SJSA1 (cell line): ENCODE results near the gene CELF5. TPM values are rescaled to one million over a fixed set of nuclear protein-coding genes. Genes with fewer than 3 reads are reported as not detected.
"Not testable (repeated sequence)": the region's sequence is repeated elsewhere in the genome, so short reads cannot be mapped to it uniquely, and the experiment has no call there.

Experiments used
- DNase-seq, 2 experiments: peaks; one replicate each; pipeline ENCODE4 v3.0.0-alpha.2; 2015 to 2020; ENCODE audit warnings: low spot score in 2 of 2, low read depth in 1 of 2
- H3K27ac ChIP-seq: fragments of 250-450 bp; sonication (Bioruptor Pico); 2 replicates; pipeline ENCODE4 v1.5.1; 2020; ENCODE audit warnings: mild to moderate bottlenecking, moderate library complexity
- H3K27me3 ChIP-seq: fragments of 250-450 bp; sonication (Bioruptor Pico); replicated peaks from 2 replicates; pipeline ENCODE4 v1.5.1; 2020; ENCODE audit warnings: mild to moderate bottlenecking, moderate library complexity
- H3K36me3 ChIP-seq: fragments of 250-450 bp; sonication (Bioruptor Pico); 2 replicates; pipeline ENCODE4 v1.5.1; 2020; ENCODE audit warnings: mild to moderate bottlenecking
- H3K4me1 ChIP-seq: fragments of 250-450 bp; sonication (Bioruptor Pico); replicated peaks from 2 replicates; pipeline ENCODE4 v1.6.1; 2021; ENCODE audit warnings: mild to moderate bottlenecking
- H3K4me3 ChIP-seq: fragments of 250-450 bp; sonication (Bioruptor Pico); 2 replicates; pipeline ENCODE4 v1.5.1; 2020; ENCODE audit warnings: mild to moderate bottlenecking
- H3K9me3 ChIP-seq: fragments of 250-450 bp; sonication (Bioruptor Pico); replicated peaks from 2 replicates; pipeline ENCODE4 v1.5.1; 2020; ENCODE audit warnings: mild to moderate bottlenecking
- total RNA-seq: library from RNA; depleted of rRNA; stranded (reverse); fragments of >200 nt; shearing (Covaris generic); gene quantifications from 2 replicates; pipeline ENCODE4 v1.2.3, GENCODE V29; 2014

Gene CELF5
- total RNA-seq, 1 experiment from 2014 or later = not detected

GRCh38 chr19:3186891-3187661 lies 37.4 kb upstream of the CELF5 start:
- Histone ChIP-seq H3K4me1 (peaks cover 55% of the 10 kb centered on the region), H3K4me3 (peak overlapping the region; percentile 98), H3K9me3 (no peaks in the 10 kb centered on the region), H3K27ac (peak overlapping the region; percentile 40; the same call in 1 of the 2 replicates), H3K36me3 (peaks cover 55% of the 10 kb centered on the region), H3K27me3 (no peaks in the 10 kb centered on the region)
- DNase-seq = no peak

GRCh38 chr19:3187662-3188511 lies 36.6 kb upstream of the CELF5 start:
- H3K36me3 ChIP-seq = peaks cover 62% of the 10 kb centered on the region
- H3K4me1 ChIP-seq = peaks cover 61% of the 10 kb centered on the region
- no peak overlapping the region for H3K27ac ChIP-seq
- DNase-seq = no peak
- H3K4me3 ChIP-seq = no peak overlapping the region
- H3K9me3 ChIP-seq = no peaks in the 10 kb centered on the region
- no peaks in the 10 kb centered on the region for H3K27me3 ChIP-seq

- peaks cover 71% of the 10 kb centered on the region for H3K36me3 ChIP-seq
- no peaks in the 10 kb centered on the region for H3K9me3 ChIP-seq
- no peaks in the 10 kb centered on the region for H3K27me3 ChIP-seq
- H3K4me3 ChIP-seq = no peak overlapping the region
- no peak for DNase-seq
- H3K4me1 ChIP-seq = peaks cover 61% of the 10 kb centered on the region
- peak overlapping the region; percentile 87 for H3K27ac ChIP-seq
Measured at GRCh38 chr19:3188627-3189596, 35.5 kb upstream of the CELF5 start.

GRCh38 chr19:3189702-3190469 lies 34.6 kb upstream of the CELF5 start:
- DNase-seq = peak; percentile 30 to 81
- peaks cover 59% of the 10 kb centered on the region for H3K4me1 ChIP-seq

GRCh38 chr19:3190470-3190770 lies 34.0 kb upstream of the CELF5 start:
- DNase-seq = no peak
- Histone ChIP-seq H3K27ac (peak overlapping the region; percentile 87), H3K4me3 (peak overlapping the region; percentile 18), H3K27me3 (no peaks in the 10 kb centered on the region), H3K4me1 (peaks cover 59% of the 10 kb centered on the region), H3K36me3 (peaks cover 86% of the 10 kb centered on the region), H3K9me3 (no peaks in the 10 kb centered on the region)

More at GRCh38 chr19:3189702-3190469, 34.6 kb upstream of the CELF5 start:
- H3K27me3 ChIP-seq = no peaks in the 10 kb centered on the region
- H3K4me3 ChIP-seq = peak overlapping the region; percentile 18
- H3K36me3 ChIP-seq = peaks cover 80% of the 10 kb centered on the region
- peak overlapping the region; percentile 87 for H3K27ac ChIP-seq
- no peaks in the 10 kb centered on the region for H3K9me3 ChIP-seq

GRCh38 chr19:3190921-3191805 lies 33.3 kb upstream of the CELF5 start:
- H3K27ac ChIP-seq = peak overlapping the region; percentile 89
- H3K9me3 ChIP-seq = no peaks in the 10 kb centered on the region
- H3K27me3 ChIP-seq = no peaks in the 10 kb centered on the region
- H3K36me3 ChIP-seq = peaks cover 89% of the 10 kb centered on the region
- peaks cover 61% of the 10 kb centered on the region for H3K4me1 ChIP-seq
- H3K4me3 ChIP-seq = peak overlapping the region; percentile 5; the same call in 1 of the 2 replicates
- peak; percentile 99 for DNase-seq

GRCh38 chr19:3191806-3192104 lies 32.7 kb upstream of the CELF5 start:
- H3K4me1 ChIP-seq = peaks cover 65% of the 10 kb centered on the region

GRCh38 chr19:3192228-3192635 lies 32.2 kb upstream of the CELF5 start:
- DNase-seq = no peak
- H3K4me3 ChIP-seq = no peak overlapping the region
- H3K27ac ChIP-seq = peak overlapping the region; percentile 89
- H3K36me3 ChIP-seq = peaks cover 89% of the 10 kb centered on the region
- H3K27me3 ChIP-seq = no peaks in the 10 kb centered on the region
- H3K4me1 ChIP-seq = peaks cover 65% of the 10 kb centered on the region
- H3K9me3 ChIP-seq = no peaks in the 10 kb centered on the region

More at GRCh38 chr19:3191806-3192104, 32.7 kb upstream of the CELF5 start:
- peaks cover 89% of the 10 kb centered on the region for H3K36me3 ChIP-seq
- H3K9me3 ChIP-seq, H3K4me3 ChIP-seq, DNase-seq, H3K27me3 ChIP-seq: not testable (repeated sequence)
- H3K27ac ChIP-seq = peak overlapping the region; percentile 89

GRCh38 chr19:3192684-3193083 lies 31.8 kb upstream of the CELF5 start:
- Histone ChIP-seq H3K4me1 (peaks cover 65% of the 10 kb centered on the region), H3K27ac (peak overlapping the region; percentile 89; the same call in 1 of the 2 replicates), H3K36me3 (peaks cover 89% of the 10 kb centered on the region), H3K9me3 (no peaks in the 10 kb centered on the region), H3K4me3 (no peak overlapping the region), H3K27me3 (no peaks in the 10 kb centered on the region)
- no peak for DNase-seq

GRCh38 chr19:3193256-3194105 lies 31.0 kb upstream of the CELF5 start:
- Histone ChIP-seq H3K4me3 (no peak overlapping the region), H3K27ac (no peak overlapping the region), H3K36me3 (peaks cover 89% of the 10 kb centered on the region), H3K4me1 (peaks cover 60% of the 10 kb centered on the region), H3K27me3 (no peaks in the 10 kb centered on the region), H3K9me3 (no peaks in the 10 kb centered on the region)
- DNase-seq = no peak
